ENCODE data around the gene LSM12.

LSM12 gene

GRCh38 chr17:44066204-44066930 lies at the start of gene LSM12:
Gene LSM12 (minus strand): TSS chr17:44066671. CDS start chr17:44066587, 84 bp downstream.
- H3K4me3 ChIP-seq (ENCODE audit: low read length), result peak within 1 kb of the TSS; percentile 87
- TF ChIP-seq CTCF (IDR thresholded peaks at IDR 0.05; ENCODE audit: insufficient read depth, low read depth, low read length, missing control alignments), result no peak
- DNase-seq (ENCODE audit: low read depth), result peak; percentile 88

GRCh38 chr17:44115585-44116415 lies 49.3 kb upstream of the LSM12 start:
- DNase-seq (ENCODE audit: low read depth), result peak; percentile 38
- no peak overlapping the region for H3K4me3 ChIP-seq (ENCODE audit: low read length)
- TF ChIP-seq CTCF (IDR thresholded peaks at IDR 0.05; ENCODE audit: insufficient read depth, low read depth, low read length, missing control alignments), result peak; percentile 71

- no peak for TF ChIP-seq CTCF (IDR thresholded peaks at IDR 0.05; ENCODE audit: insufficient read depth, low read depth, low read length, missing control alignments)
- no peak for DNase-seq (ENCODE audit: low read depth)
- H3K4me3 ChIP-seq (ENCODE audit: low read length), result no peak overlapping the region
Measured at GRCh38 chr17:44113868-44114840, 47.7 kb upstream of the LSM12 start.

GRCh38 chr17:44113382-44113781 lies 46.9 kb upstream of the LSM12 start:
- no peak for DNase-seq (ENCODE audit: low read depth)
- no peak overlapping the region for H3K4me3 ChIP-seq (ENCODE audit: low read length)
- no peak for TF ChIP-seq CTCF (IDR thresholded peaks at IDR 0.05; ENCODE audit: insufficient read depth, low read depth, low read length, missing control alignments)

- H3K4me3 ChIP-seq (ENCODE audit: low read length), result no peak overlapping the region
- DNase-seq (ENCODE audit: low read depth), result peak; percentile 45
- no peak for TF ChIP-seq CTCF (IDR thresholded peaks at IDR 0.05; ENCODE audit: insufficient read depth, low read depth, low read length, missing control alignments)
Measured at GRCh38 chr17:44112284-44113280, 46.1 kb upstream of the LSM12 start.
